Bronchial epithelial cell (primary cell): Measurements from ENCODE around the gene HMOX2. TPM values are rescaled to one million over a fixed set of nuclear protein-coding genes. Genes with fewer than 3 reads are reported as not detected.

Experiments
- DNase-seq: peaks from one replicate; pipeline ENCODE4 v3.0.0-alpha.2; 2010; ENCODE audit warnings: low read depth
- FAIRE-seq: peaks from 2 replicates; lab custom pipeline; 2011; peaks lifted over from hg19 to GRCh38; lab: Jason Lieb, UNC
- H3K27me3 ChIP-seq: 2 replicates; pipeline ENCODE4 v1.5.1; 2011; ENCODE audit warnings: low read length; ENCODE audit not compliant: control insufficient read depth, insufficient read depth
- H3K36me3 ChIP-seq: 2 replicates; pipeline ENCODE4 v1.5.1; 2011; ENCODE audit warnings: low read length; ENCODE audit not compliant: control insufficient read depth, insufficient read depth
- H3K4me3 ChIP-seq: 2 replicates; pipeline ENCODE4 v1.5.1; 2011; ENCODE audit warnings: mild to moderate bottlenecking, low read depth, low read length, control low read depth
- CTCF ChIP-seq: IDR thresholded peaks from 2 replicates; pipeline ENCODE4 v1.5.1; 2011; ENCODE audit warnings: mild to moderate bottlenecking, moderate library complexity, low read length, control low read depth, inconsistent platforms; ENCODE audit not compliant: insufficient read depth, severe bottlenecking
- total RNA-seq: library from RNA; depleted of rRNA; stranded (reverse); fragments of >200 nt; gene quantifications from 2 replicates; pipeline ENCODE4 v1.2.1, GENCODE V29; 2014

The HMOX2 gene
- total RNA-seq, 1 donor from 2014 or later: 66.1 TPM

- TF ChIP-seq CTCF: no peak
- no peaks in the 10 kb centered on the region for H3K36me3 ChIP-seq
- FAIRE-seq (no peak), DNase-seq (no peak)
- no peak overlapping the region for H3K4me3 ChIP-seq
- no peaks in the 10 kb centered on the region for H3K27me3 ChIP-seq
Observed at GRCh38 chr16:4481526-4481925, 5.3 kb downstream of the HMOX2 start.

- FAIRE-seq (no peak), DNase-seq (no peak)
- no peak for TF ChIP-seq CTCF
- H3K4me3 ChIP-seq: no peak overlapping the region
- H3K36me3 ChIP-seq: no peaks in the 10 kb centered on the region
- no peaks in the 10 kb centered on the region for H3K27me3 ChIP-seq
Observed at GRCh38 chr16:4481963-4482362, 5.8 kb downstream of the HMOX2 start.

GRCh38 chr16:4486126-4486893, 10.1 kb downstream of the HMOX2 start:
- TF ChIP-seq CTCF: no peak
- no peak for FAIRE-seq
- Histone ChIP-seq H3K4me3 (no peak overlapping the region), H3K36me3 (peaks cover 1% of the 10 kb centered on the region), H3K27me3 (no peaks in the 10 kb centered on the region)
- no peak for DNase-seq

- no peak overlapping the region for H3K4me3 ChIP-seq
- TF ChIP-seq CTCF: no peak
- peak; percentile 69 for DNase-seq
- H3K27me3 ChIP-seq: no peaks in the 10 kb centered on the region
- no peak for FAIRE-seq
- H3K36me3 ChIP-seq: peaks cover 1% of the 10 kb centered on the region
Observed at GRCh38 chr16:4487955-4488498, 11.8 kb downstream of the HMOX2 start.

- no peak overlapping the region for H3K4me3 ChIP-seq
- TF ChIP-seq CTCF: no peak
- FAIRE-seq (no peak), DNase-seq (no peak)
- peaks cover 1% of the 10 kb centered on the region for H3K36me3 ChIP-seq
- no peaks in the 10 kb centered on the region for H3K27me3 ChIP-seq
Observed at GRCh38 chr16:4488499-4488967, 12.3 kb downstream of the HMOX2 start.
